Mesenchymal stem cell (in vitro differentiated cells and primary cell): ENCODE data around the gene ACTL9.
A peak's percentile ranks its signal among the peaks of the same experiment; 100 is the strongest.

Experiments used
- DNase-seq: peaks from one replicate; pipeline ENCODE4 v3.0.0-alpha.2; 2013
- H2AFZ ChIP-seq: one replicate; pipeline ENCODE4 v1.6.1; 2013; ENCODE audit warnings: low read depth, mild to moderate bottlenecking, control low read depth, inconsistent platforms, low read length, moderate library complexity
- H2AK5ac ChIP-seq: 2 replicates; pipeline ENCODE4 v1.6.1; 2013; ENCODE audit warnings: low read length, moderate library complexity, mild to moderate bottlenecking, inconsistent platforms; ENCODE audit not compliant: severe bottlenecking
- H2BK120ac ChIP-seq: one replicate; pipeline ENCODE4 v1.6.1; 2013; ENCODE audit warnings: low read depth, mild to moderate bottlenecking, inconsistent platforms, low read length, moderate library complexity
- H2BK12ac ChIP-seq, 2 experiments: one replicate each; pipeline ENCODE4 v1.6.1; 2013; ENCODE audit warnings: inconsistent platforms in 2 of 2, low read length in 2 of 2, mild to moderate bottlenecking in 2 of 2, moderate library complexity in 2 of 2, control low read depth in 1 of 2
- H2BK15ac ChIP-seq: one replicate; pipeline ENCODE4 v1.6.1; 2013; ENCODE audit warnings: mild to moderate bottlenecking, low read depth, inconsistent platforms; ENCODE audit not compliant: poor library complexity, severe bottlenecking
- H2BK5ac ChIP-seq: 2 replicates; pipeline ENCODE4 v1.6.1; 2013; ENCODE audit warnings: low read depth, mild to moderate bottlenecking, low read length, control low read depth, inconsistent platforms; ENCODE audit not compliant: poor library complexity, severe bottlenecking
- H3K14ac ChIP-seq, 2 experiments: one replicate each; pipeline ENCODE4 v1.6.1; 2013; ENCODE audit warnings: inconsistent platforms in 2 of 2, low read length in 2 of 2, control low read depth in 1 of 2, mild to moderate bottlenecking in 1 of 2, moderate library complexity in 1 of 2
- H3K18ac ChIP-seq, 2 experiments: one replicate each; pipeline ENCODE4 v1.6.1; 2013; ENCODE audit warnings: inconsistent platforms in 2 of 2, low read length in 2 of 2, control low read depth in 1 of 2, low read depth in 1 of 2, mild to moderate bottlenecking in 1 of 2
- H3K23ac ChIP-seq, 2 experiments: one replicate each; pipeline ENCODE4 v1.6.1; 2013; ENCODE audit warnings: inconsistent platforms in 2 of 2, low read length in 2 of 2, mild to moderate bottlenecking in 2 of 2, moderate library complexity in 2 of 2, control low read depth in 1 of 2
- H3K27ac ChIP-seq: 2 replicates; pipeline ENCODE4 v1.5.1; 2013; ENCODE audit warnings: mild to moderate bottlenecking, moderate library complexity, low read length, control low read depth, inconsistent platforms; ENCODE audit not compliant: poor library complexity, severe bottlenecking
- H3K27me3 ChIP-seq, 2 experiments: 2 replicates each; pipeline versions ENCODE4 v1.6.1 to v1.7.0; 2013; ENCODE audit warnings: low read length in 2 of 2, mild to moderate bottlenecking in 2 of 2, moderate library complexity in 2 of 2, control low read depth in 1 of 2, inconsistent platforms in 1 of 2; ENCODE audit not compliant: control insufficient read depth in 1 of 2, insufficient read depth in 1 of 2
- H3K36me3 ChIP-seq, 2 experiments: 2 replicates each; pipeline versions ENCODE4 v1.6.1 to v1.7.0; 2013; ENCODE audit warnings: low read length in 2 of 2, control low read depth in 1 of 2, inconsistent platforms in 1 of 2, low read depth in 1 of 2, mild to moderate bottlenecking in 1 of 2; ENCODE audit not compliant: insufficient read depth in 2 of 2, control insufficient read depth in 1 of 2
- H3K4ac ChIP-seq, 2 experiments: one replicate each; pipeline ENCODE4 v1.6.1; 2013; ENCODE audit warnings: inconsistent platforms in 2 of 2, low read length in 2 of 2, mild to moderate bottlenecking in 2 of 2, moderate library complexity in 2 of 2, control low read depth in 1 of 2, low read depth in 1 of 2
- H3K4me1 ChIP-seq: 2 replicates; pipeline ENCODE4 v1.6.1; 2013; ENCODE audit warnings: low read depth, low read length, control low read depth; ENCODE audit not compliant: control insufficient read depth, insufficient read depth
- H3K4me2 ChIP-seq: 2 replicates; pipeline ENCODE4 v1.6.1; 2013; ENCODE audit warnings: low read length, mild to moderate bottlenecking, inconsistent platforms; ENCODE audit not compliant: poor library complexity, severe bottlenecking
- H3K4me3 ChIP-seq, 2 experiments: 2 replicates each; pipeline versions ENCODE4 v1.5.1 to v1.7.0; 2013; ENCODE audit warnings: low read length in 2 of 2, mild to moderate bottlenecking in 2 of 2, control low read depth in 1 of 2, low read depth in 1 of 2; ENCODE audit not compliant: insufficient read depth in 1 of 2
- H3K79me1 ChIP-seq: replicated peaks from 2 replicates; pipeline ENCODE4 v1.6.1; 2013; ENCODE audit warnings: mild to moderate bottlenecking, control low read depth, low read length, inconsistent platforms; ENCODE audit not compliant: poor library complexity, severe bottlenecking
- H3K9ac ChIP-seq: 2 replicates; pipeline ENCODE4 v1.7.0; 2013; ENCODE audit warnings: mild to moderate bottlenecking, low read length, moderate library complexity
- H3K9me3 ChIP-seq: 2 replicates; pipeline ENCODE4 v1.7.0; 2013; ENCODE audit warnings: mild to moderate bottlenecking, low read length; ENCODE audit not compliant: control insufficient read depth
- H4K8ac ChIP-seq: one replicate; pipeline ENCODE4 v1.6.1; 2013; ENCODE audit warnings: inconsistent platforms, mild to moderate bottlenecking, low read length, moderate library complexity
- H4K91ac ChIP-seq: one replicate; pipeline ENCODE4 v1.6.1; 2013; ENCODE audit warnings: mild to moderate bottlenecking, low read length, inconsistent platforms
- WGBS: methylation state at CpG from one replicate; pipeline ENCODE4 v1.1.7; 2013; ENCODE audit warnings: mixed read lengths; 5-methylcytosine and 5-hydroxymethylcytosine counted together

The ACTL9 gene

DNA sequence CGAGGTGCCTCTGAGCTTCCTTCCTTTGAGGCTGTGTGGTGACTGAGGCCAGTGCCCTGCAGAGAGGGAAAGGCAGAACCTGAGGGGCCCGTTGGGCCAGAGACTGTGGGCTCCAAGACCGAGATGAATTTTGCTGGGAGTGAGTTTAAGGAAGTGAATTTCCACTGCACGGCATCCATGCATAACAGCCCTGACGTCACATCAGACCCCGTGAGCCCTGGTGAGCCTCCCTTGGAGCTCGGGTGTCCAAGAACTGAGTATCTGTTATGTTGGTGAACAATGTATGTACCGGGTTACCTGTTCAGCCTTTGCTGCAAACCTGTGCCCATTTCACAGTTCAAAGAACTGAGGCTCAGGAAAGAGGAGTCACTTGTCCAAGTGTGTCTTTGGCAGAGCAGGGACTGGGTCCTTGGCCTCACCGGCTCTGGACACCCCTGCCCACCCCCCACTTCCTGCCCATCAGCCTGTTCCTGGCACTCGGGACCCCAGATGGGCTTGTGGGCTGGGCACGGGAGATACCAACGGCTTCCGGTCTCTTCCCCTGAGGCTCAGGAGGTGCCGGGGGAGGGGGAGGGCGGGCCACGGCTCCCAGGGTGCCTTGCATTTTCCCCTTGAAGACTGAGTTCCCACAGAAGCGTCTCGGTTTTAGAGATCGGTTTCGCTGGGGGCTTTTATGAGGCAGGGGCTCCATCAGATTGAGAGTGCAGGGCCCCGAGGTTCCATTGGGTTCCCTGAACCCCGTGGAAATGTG lies 34.5 kb downstream of the ACTL9 start:
- H2BK120ac ChIP-seq = no peak overlapping the region
- peaks cover 8 to 38% of the 10 kb centered on the region in 2 experiments for H3K27me3 ChIP-seq
- no peaks in the 10 kb centered on the region for H3K36me3 ChIP-seq
- no peak overlapping the region for H3K27ac ChIP-seq
- no peak overlapping the region for H3K23ac ChIP-seq
- H4K8ac ChIP-seq = no peak overlapping the region
- no peak overlapping the region for H3K4me3 ChIP-seq
- no peak overlapping the region for H2BK15ac ChIP-seq
- no peak overlapping the region for H2AK5ac ChIP-seq
- H3K14ac ChIP-seq = no peak overlapping the region
- no peaks in the 10 kb centered on the region for H3K4me1 ChIP-seq
- no peak overlapping the region for H4K91ac ChIP-seq
- H3K4ac ChIP-seq = no peak overlapping the region
- no peaks in the 10 kb centered on the region for H3K79me1 ChIP-seq
- no peak overlapping the region for H2BK5ac ChIP-seq
- H3K9me3 ChIP-seq = peaks cover 2% of the 10 kb centered on the region
- no peak overlapping the region for H3K18ac ChIP-seq
- no peak for DNase-seq
- H2BK12ac ChIP-seq = no peak overlapping the region
- H2AFZ ChIP-seq = no peak overlapping the region
- H3K4me2 ChIP-seq = no peak overlapping the region
- H3K9ac ChIP-seq = no peak overlapping the region
- 81% methylated on average over 22 of the region's 22 CpGs for WGBS

DNA sequence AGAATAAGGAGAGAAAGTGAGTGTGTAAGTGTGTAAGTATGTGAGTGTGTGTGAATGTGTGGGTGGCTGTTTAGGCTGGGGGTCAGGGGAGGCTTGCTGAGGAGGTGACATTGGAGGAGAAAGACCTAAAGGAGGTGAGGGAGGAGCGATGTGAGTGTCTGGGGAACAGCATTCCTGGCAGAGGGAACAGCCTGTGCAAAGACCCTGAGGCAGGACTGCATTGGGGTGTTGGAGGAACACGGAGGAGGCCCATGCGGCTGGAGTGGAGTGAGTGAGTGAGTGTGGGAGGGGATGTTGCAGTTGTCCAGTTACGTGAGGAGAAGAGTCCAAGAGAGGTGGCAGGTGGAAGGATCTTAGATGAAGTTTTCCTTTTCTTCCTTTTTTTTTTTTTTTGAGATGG lies 36.3 kb downstream of the ACTL9 start:
- Histone ChIP-seq H4K91ac (no peak overlapping the region), H3K9me3 (peaks cover 2% of the 10 kb centered on the region), H3K36me3 (no peaks in the 10 kb centered on the region), H2BK15ac (no peak overlapping the region), H3K23ac (no peak overlapping the region), H2AK5ac (no peak overlapping the region), H2BK12ac (no peak overlapping the region), H3K4me1 (no peaks in the 10 kb centered on the region), H3K18ac (no peak overlapping the region), H3K4me2 (no peak overlapping the region), H2AFZ (no peak overlapping the region), H3K27me3 (peaks cover 8 to 43% of the 10 kb centered on the region in 2 experiments), H3K14ac (no peak overlapping the region), H2BK5ac (no peak overlapping the region), H3K4ac (no peak overlapping the region), H3K9ac (no peak overlapping the region), H3K4me3 (no peak overlapping the region), H2BK120ac (no peak overlapping the region), H3K79me1 (no peaks in the 10 kb centered on the region), H3K27ac (no peak overlapping the region), H4K8ac (no peak overlapping the region)
- 84% methylated on average over 3 of the region's 4 CpGs for WGBS
- no peak for DNase-seq

DNA sequence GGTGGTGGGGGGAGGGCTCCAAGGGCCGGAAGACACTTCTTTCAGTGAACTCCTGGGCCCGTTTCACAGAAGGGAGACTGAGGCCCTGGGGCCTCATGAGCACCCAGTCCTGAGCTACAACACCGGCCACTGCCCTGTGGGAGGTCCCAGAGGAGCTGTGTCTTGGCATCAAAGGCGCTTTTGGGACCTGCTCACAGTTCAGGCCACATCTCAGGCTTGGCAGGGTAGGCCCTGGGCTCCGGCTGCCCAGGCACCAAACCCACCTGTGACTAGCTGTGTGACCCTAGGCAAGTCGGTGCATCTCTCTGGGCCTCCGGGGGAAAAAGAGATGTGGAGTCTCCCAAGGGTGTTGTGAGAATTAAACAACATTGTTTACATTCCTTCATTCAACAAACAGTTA lies 38.7 kb downstream of the ACTL9 start:
- Histone ChIP-seq H3K4ac (no peak overlapping the region), H3K27me3 (peaks cover 22 to 51% of the 10 kb centered on the region in 2 experiments), H2BK15ac (no peak overlapping the region), H2AK5ac (no peak overlapping the region), H3K18ac (no peak overlapping the region), H3K4me3 (peak overlapping the region in 1 of 2 experiments; percentile 31), H3K79me1 (no peaks in the 10 kb centered on the region), H3K27ac (no peak overlapping the region), H2BK12ac (no peak overlapping the region), H3K9me3 (peaks cover 2% of the 10 kb centered on the region), H3K23ac (no peak overlapping the region), H2AFZ (no peak overlapping the region), H3K36me3 (no peaks in the 10 kb centered on the region), H3K4me1 (no peaks in the 10 kb centered on the region), H4K91ac (no peak overlapping the region), H3K4me2 (no peak overlapping the region), H3K9ac (no peak overlapping the region), H2BK5ac (no peak overlapping the region), H3K14ac (no peak overlapping the region), H2BK120ac (no peak overlapping the region), H4K8ac (no peak overlapping the region)
- WGBS = 63% methylated on average over 5 of the region's 7 CpGs
- DNase-seq = no peak

DNA sequence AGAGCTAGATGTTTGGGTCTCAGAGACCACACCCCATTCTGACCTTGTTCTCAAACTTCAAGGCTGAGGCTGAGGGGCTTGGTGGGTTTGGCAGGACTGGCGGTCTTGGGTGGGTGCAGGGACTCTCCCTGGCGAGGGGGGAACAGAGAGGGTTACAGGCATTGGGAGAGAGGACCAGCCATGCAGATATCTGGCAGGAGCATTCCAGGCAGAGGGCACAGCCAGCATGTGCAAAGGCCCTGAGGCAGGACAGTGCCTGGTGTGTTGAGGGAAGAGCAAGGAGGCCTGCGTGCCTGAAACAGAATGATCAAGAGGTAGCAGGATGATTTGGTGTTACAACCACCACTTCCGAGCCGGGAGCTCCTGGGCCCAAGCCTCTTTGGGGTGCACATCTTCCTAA lies 40.7 kb downstream of the ACTL9 start:
- H3K27me3 ChIP-seq = peaks cover 22 to 48% of the 10 kb centered on the region in 2 experiments
- no peak overlapping the region for H4K91ac ChIP-seq
- no peak overlapping the region for H3K27ac ChIP-seq
- 69% methylated on average over 5 of the region's 5 CpGs for WGBS
- DNase-seq = no peak
- no peak overlapping the region for H3K23ac ChIP-seq
- no peak overlapping the region for H2BK15ac ChIP-seq
- H3K18ac ChIP-seq = no peak overlapping the region
- no peak overlapping the region for H2BK5ac ChIP-seq
- no peak overlapping the region for H3K14ac ChIP-seq
- no peak overlapping the region for H3K4ac ChIP-seq
- no peaks in the 10 kb centered on the region for H3K79me1 ChIP-seq
- no peak overlapping the region for H2AFZ ChIP-seq
- H3K4me1 ChIP-seq = peaks cover 4% of the 10 kb centered on the region
- H3K9ac ChIP-seq = no peak overlapping the region
- H2BK120ac ChIP-seq = no peak overlapping the region
- H3K4me2 ChIP-seq = no peak overlapping the region
- H3K4me3 ChIP-seq = no peak overlapping the region
- H3K9me3 ChIP-seq = peaks cover 2% of the 10 kb centered on the region
- H3K36me3 ChIP-seq = no peaks in the 10 kb centered on the region
- H4K8ac ChIP-seq = no peak overlapping the region
- H2AK5ac ChIP-seq = no peak overlapping the region
- H2BK12ac ChIP-seq = no peak overlapping the region
